Measurements from ENCODE around the gene GALNT9. TPM values are rescaled to one million over a fixed set of nuclear protein-coding genes. Genes with fewer than 3 reads are reported as not detected.

The GALNT9 gene
- total RNA-seq, 1 experiment from 2014 or later: 0.45 TPM

DNA sequence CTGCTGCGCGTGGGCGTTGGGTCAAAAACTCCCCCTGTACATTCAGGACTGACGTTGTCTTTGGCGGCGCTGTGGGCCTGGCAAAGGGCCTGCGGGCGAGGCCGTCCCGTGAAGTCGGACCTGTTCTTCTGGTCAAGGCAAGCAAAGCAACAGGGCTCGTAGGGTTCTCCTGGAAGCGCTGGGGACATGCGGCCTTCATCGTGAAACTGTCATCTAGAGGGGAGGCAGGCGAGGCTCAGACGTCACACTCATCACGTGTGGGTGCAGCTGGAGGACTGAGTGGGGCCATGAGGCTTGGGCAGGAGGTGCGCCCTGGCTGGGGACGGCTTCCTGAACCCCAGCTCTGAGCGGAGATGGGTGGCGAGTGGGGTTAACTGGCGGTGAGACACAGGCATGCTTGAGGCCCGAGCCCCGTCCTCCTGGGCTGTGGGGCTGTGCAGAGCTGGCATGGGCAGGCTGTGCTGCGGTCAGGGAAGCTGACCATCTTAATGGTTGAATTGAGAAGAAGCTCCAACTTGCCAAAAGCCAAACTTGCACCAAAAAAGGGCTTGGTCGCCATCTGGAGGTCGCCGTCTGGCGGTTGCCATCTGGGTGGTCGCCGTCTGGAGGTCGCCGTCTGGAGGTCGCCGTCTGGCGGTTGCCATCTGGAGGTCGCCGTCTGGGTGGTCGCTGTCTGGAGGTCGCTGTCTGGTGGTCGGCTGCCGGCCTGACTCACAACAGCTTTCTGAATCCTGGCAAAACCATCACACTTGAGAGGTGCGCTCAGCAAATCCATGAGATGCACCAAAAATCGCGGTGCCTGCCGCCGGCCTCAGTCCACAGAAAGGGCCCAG is 119.0 kb downstream of the GALNT9 start:
- H3K4me3 Mint-ChIP-seq (ENCODE audit: unreplicated experiment): no peak overlapping the region

GRCh38 chr12:132209619-132210222 is 119.7 kb downstream of the GALNT9 start:
- Mint-ChIP-seq H3K4me1 (ENCODE audit: low read depth, unreplicated experiment) (no peaks in the 10 kb centered on the region), H3K27ac (ENCODE audit: unreplicated experiment) (no peak overlapping the region), H3K4me3 (ENCODE audit: unreplicated experiment) (no peak overlapping the region), H3K27me3 (ENCODE audit: insufficient read depth, unreplicated experiment) (peaks cover 11% of the 10 kb centered on the region), H3K36me3 (ENCODE audit: insufficient read depth, unreplicated experiment) (no peaks in the 10 kb centered on the region), H3K9me3 (ENCODE audit: unreplicated experiment) (no peaks in the 10 kb centered on the region)
- intact Hi-C loops (cut with micrococcal nuclease; ENCODE audit: unreplicated experiment): no loop called here
- DNase-seq: no peak
- H3K27me3 ChIP-seq (replicated peaks; ENCODE audit: control insufficient read depth, insufficient read depth, low read length): no peaks in the 10 kb centered on the region
- H3K4me3 ChIP-seq (ENCODE audit: low read depth, low read length): no peak overlapping the region
- ChIA-PET POLR2A (no interaction called here), CTCF (no interaction called here)
- no TSS peak for BruUV-seq (replicated peaks)
- no peaks in the 10 kb centered on the region for H3K36me3 ChIP-seq (ENCODE audit: control insufficient read depth, insufficient read depth, low read length)
- no peaks in the 10 kb centered on the region for H3K4me1 ChIP-seq
- no peak for TF ChIP-seq CTCF (IDR thresholded peaks at IDR 0.05; ENCODE audit: insufficient read depth in 1 of 2, low read depth in 1 of 2, low read length in 1 of 2, severe bottlenecking in 1 of 2, unreplicated experiment in 1 of 2)
- no peaks in the 10 kb centered on the region for H3K9me3 ChIP-seq

More for the DNA sequence above, 119.0 kb downstream of the GALNT9 start:
- Histone ChIP-seq H3K27me3 (replicated peaks; ENCODE audit: control insufficient read depth, insufficient read depth, low read length) (no peaks in the 10 kb centered on the region), H3K4me3 (ENCODE audit: low read depth, low read length) (no peak overlapping the region), H3K9me3 (no peaks in the 10 kb centered on the region), H3K36me3 (ENCODE audit: control insufficient read depth, insufficient read depth, low read length) (no peaks in the 10 kb centered on the region), H3K4me1 (no peaks in the 10 kb centered on the region)
- no TSS peak for BruUV-seq (replicated peaks)
- ChIA-PET POLR2A (no interaction called here), CTCF (interaction anchor here (1.0 kb wide), 1 partner anchor 57 kb away, joined by 3 read pairs; no protein-coding TSS in a partner anchor)
- Mint-ChIP-seq H3K27ac (ENCODE audit: unreplicated experiment) (no peak overlapping the region), H3K4me1 (ENCODE audit: low read depth, unreplicated experiment) (no peaks in the 10 kb centered on the region), H3K27me3 (ENCODE audit: insufficient read depth, unreplicated experiment) (peaks cover 11% of the 10 kb centered on the region), H3K9me3 (ENCODE audit: unreplicated experiment) (no peaks in the 10 kb centered on the region), H3K36me3 (ENCODE audit: insufficient read depth, unreplicated experiment) (no peaks in the 10 kb centered on the region)
- TF ChIP-seq CTCF (IDR thresholded peaks at IDR 0.05; ENCODE audit: insufficient read depth in 1 of 2, low read depth in 1 of 2, low read length in 1 of 2, severe bottlenecking in 1 of 2, unreplicated experiment in 1 of 2): no peak
- intact Hi-C loops (cut with micrococcal nuclease; ENCODE audit: unreplicated experiment): no loop called here
- no peak for DNase-seq

DNA sequence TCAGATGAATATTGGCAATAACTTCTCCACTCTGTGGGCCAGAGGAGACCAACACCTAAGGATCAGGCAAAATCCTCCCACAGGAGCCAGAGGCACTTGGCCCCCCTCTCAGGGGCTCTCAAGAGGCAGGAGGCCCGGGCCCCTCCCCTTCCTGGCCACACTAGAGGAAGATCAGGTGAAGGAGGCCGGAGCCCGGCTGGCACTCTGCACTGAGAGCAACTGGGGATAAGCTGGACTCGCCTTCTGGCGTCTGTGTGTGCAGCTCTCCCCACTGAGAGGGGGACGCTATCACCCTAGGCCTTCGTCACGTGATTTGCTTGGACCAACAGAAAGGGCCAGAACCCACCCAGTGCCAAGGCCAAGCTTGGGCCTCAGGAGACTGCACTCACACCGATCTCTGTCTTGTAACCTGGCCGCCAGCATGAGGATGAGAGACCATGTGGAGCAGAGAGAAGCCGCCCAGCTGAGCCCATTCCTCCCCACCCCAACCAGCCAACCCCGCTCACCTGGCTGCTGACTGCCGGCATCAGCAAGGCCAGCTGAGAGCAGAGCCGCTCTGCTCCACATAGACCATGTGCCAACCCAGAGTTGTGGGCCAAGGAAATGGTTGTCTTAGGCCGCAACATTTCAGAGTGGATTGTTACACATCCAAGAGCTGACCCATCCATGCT is 121.1 kb downstream of the GALNT9 start:
- H3K4me3 ChIP-seq (ENCODE audit: low read depth, low read length): no peak overlapping the region
- TF ChIP-seq CTCF (IDR thresholded peaks at IDR 0.05; ENCODE audit: insufficient read depth in 1 of 2, low read depth in 1 of 2, low read length in 1 of 2, severe bottlenecking in 1 of 2, unreplicated experiment in 1 of 2): no peak
- no peaks in the 10 kb centered on the region for H3K4me1 ChIP-seq
- CTCF ChIA-PET: no interaction called here
- no peaks in the 10 kb centered on the region for H3K36me3 ChIP-seq (ENCODE audit: control insufficient read depth, insufficient read depth, low read length)
- H3K36me3 Mint-ChIP-seq (ENCODE audit: insufficient read depth, unreplicated experiment): no peaks in the 10 kb centered on the region
- BruUV-seq (replicated peaks): no TSS peak
- H3K27me3 Mint-ChIP-seq (ENCODE audit: insufficient read depth, unreplicated experiment): peaks cover 19% of the 10 kb centered on the region
- H3K27ac Mint-ChIP-seq (ENCODE audit: unreplicated experiment): no peak overlapping the region
- H3K27me3 ChIP-seq (replicated peaks; ENCODE audit: control insufficient read depth, insufficient read depth, low read length): no peaks in the 10 kb centered on the region
- H3K4me1 Mint-ChIP-seq (ENCODE audit: low read depth, unreplicated experiment): no peaks in the 10 kb centered on the region
- intact Hi-C loops (cut with micrococcal nuclease; ENCODE audit: unreplicated experiment): no loop called here
- POLR2A ChIA-PET: no interaction called here
- no peak for DNase-seq
- H3K9me3 Mint-ChIP-seq (ENCODE audit: unreplicated experiment): no peaks in the 10 kb centered on the region
- H3K9me3 ChIP-seq: no peaks in the 10 kb centered on the region
- no peak overlapping the region for H3K4me3 Mint-ChIP-seq (ENCODE audit: unreplicated experiment)
